GM13977 (cell line): ENCODE data around the gene OR10A7.

Experiments used
- DNase-seq: peaks from one replicate; pipeline ENCODE4 v3.0.0; 2012; ENCODE audit warnings: low spot score
- in situ Hi-C: fragments of 300-500 bp; cut with MboI; formaldehyde crosslinking; loops from one replicate; pipeline ENCODE4 v1.12.0; 2022; ENCODE audit warnings: low sequenced_read_pairs, low pct_unique_long_range_greater_than_20kb, mixed read lengths, inconsistent platforms; ENCODE audit not compliant: unreplicated experiment
- TF ChIP-seq, protein P1 (sequence below): IDR thresholded peaks from 2 replicates; pipeline ENCODE4 v1.5.1; 2012; ENCODE audit warnings: mild to moderate bottlenecking, control low read depth; ENCODE audit not compliant: insufficient read depth; ENCODE audit errors: extremely low read depth, missing control alignments

Gene OR10A7

DNA sequence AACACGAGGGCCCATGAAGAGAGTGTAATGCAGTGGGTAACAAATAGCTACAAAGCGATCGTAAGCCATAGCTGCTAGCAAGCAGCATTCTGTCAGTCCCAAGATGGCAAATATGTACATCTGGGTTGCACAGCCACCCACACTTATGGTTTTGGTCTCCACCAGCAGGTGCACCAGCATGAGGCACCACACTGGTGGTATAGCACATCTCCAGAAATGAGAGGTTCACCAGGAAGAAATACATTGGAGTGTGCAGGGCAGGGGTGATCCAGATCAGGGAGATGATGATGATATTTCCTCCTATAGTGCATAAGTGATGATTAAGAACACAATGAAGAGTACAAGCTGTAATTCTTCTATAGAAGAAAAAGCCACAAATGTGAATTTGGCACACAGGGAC lies 26.4 kb upstream of the OR10A7 start:
- TF ChIP-seq, protein P1, sequence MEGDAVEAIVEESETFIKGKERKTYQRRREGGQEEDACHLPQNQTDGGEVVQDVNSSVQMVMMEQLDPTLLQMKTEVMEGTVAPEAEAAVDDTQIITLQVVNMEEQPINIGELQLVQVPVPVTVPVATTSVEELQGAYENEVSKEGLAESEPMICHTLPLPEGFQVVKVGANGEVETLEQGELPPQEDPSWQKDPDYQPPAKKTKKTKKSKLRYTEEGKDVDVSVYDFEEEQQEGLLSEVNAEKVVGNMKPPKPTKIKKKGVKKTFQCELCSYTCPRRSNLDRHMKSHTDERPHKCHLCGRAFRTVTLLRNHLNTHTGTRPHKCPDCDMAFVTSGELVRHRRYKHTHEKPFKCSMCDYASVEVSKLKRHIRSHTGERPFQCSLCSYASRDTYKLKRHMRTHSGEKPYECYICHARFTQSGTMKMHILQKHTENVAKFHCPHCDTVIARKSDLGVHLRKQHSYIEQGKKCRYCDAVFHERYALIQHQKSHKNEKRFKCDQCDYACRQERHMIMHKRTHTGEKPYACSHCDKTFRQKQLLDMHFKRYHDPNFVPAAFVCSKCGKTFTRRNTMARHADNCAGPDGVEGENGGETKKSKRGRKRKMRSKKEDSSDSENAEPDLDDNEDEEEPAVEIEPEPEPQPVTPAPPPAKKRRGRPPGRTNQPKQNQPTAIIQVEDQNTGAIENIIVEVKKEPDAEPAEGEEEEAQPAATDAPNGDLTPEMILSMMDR: no peak
- no peak for DNase-seq
- in situ Hi-C loops: loop anchor here (10.0 kb wide), 1 partner anchor 430 kb away; no protein-coding TSS in a partner anchor

DNA sequence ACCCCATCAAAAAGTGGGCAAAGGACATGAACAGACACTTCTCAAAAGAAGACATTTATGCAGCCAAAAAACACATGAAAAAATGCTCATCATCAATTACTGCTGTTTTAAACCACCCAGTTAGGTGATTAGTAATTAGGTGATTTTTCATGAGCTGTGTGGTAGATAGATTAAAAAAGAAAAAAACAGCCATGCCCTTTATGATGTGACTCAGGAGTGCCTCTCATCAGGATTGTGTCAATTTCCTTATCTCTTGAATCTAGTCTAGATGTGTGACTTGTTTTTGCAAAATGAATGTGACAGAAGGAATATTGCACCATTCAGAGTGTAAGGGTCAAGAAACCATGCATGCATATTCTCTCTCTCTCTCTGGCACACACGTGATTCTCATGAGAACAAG lies 5.7 kb downstream of the OR10A7 start:
- DNase-seq: no peak
- in situ Hi-C loops: no loop called here
- TF ChIP-seq, protein P1: no peak

DNA sequence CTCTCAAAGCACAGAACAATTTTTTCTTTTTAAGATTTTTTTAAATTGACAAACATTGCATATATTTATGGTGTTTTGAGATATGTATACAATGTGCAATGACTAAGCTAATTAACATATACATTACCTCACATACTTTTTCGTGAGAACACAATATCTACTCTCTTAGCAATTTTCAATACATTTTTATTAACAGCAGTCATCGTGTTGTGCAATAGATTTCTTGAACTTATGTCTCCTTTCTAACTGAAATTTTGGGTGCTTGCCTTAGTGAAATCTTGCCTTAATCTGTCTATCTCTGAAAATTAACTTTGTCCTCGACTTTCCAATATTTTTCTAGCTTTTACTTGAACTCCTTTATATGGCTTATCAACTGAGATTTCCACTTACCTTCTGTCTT lies 6.8 kb downstream of the OR10A7 start:
- DNase-seq: no peak
- in situ Hi-C loops: no loop called here
- TF ChIP-seq, protein P1: no peak

DNA sequence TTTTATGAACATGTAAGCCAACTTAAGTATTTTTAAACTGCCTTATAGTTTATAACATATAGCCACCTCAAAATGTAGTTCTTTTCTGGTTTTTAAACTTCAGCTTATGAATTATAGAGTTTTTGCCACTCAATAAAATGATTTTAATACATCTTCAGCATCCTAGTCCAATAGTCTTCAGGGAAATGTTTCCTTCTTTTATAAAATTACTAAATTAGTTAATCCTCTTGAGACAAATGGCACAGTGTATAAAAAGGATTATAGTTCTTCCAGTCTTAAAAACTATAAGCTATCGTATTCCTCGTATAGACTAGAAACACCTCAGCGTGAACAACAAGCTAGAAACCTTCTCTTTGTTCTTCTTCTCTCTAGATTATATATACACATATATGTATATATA lies 23.5 kb downstream of the OR10A7 start, which contains the start of gene OR6C74:
TSS of gene OR6C74 (plus strand) at position 301 of the 400 bp plus-strand sequence. CDS start 2,679 bp downstream, outside the sequence.
- in situ Hi-C loops: no loop called here
- DNase-seq: no peak
- TF ChIP-seq, protein P1: no peak

DNA sequence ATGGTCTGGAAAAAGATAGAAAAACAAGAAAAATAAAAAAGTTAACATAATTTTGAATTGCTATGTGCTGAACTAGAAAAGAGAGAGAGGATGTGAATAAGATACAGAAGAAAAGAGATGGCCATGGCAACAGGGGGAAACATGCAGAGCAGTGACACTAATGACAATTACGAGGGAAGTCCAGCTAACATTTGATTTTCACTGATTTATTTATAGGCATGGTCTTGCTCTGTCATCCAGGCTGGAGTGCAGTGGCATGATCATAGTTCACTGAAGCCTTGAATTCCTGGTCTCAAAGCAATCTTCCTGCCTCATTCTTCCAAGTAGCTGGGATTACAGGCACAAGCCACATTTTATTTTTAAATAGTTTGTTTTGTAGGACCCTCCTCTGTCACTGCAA lies 25.3 kb downstream of the OR10A7 start:
- in situ Hi-C loops: no loop called here
- no peak for DNase-seq
- TF ChIP-seq, protein P1: no peak

DNA sequence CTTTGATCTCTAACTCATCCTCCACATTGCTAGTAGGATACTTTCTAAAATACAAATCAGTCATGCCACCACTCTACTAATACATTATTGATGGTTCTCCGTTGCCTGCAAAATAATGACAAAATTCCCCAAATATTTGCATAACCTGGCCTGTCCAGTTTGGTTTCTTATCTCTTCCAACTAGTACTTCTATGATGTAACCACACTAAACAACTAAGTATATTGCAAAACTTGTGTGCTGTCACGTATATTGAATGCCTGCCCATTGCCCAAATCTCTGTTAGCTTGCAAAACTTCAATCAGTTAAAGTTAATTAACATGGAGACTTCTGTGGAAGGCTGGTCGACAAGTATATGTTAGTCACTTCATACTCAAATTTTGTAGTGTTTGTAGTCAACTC lies 30.1 kb downstream of the OR10A7 start:
- in situ Hi-C loops: no loop called here
- TF ChIP-seq, protein P1: no peak
- no peak for DNase-seq

DNA sequence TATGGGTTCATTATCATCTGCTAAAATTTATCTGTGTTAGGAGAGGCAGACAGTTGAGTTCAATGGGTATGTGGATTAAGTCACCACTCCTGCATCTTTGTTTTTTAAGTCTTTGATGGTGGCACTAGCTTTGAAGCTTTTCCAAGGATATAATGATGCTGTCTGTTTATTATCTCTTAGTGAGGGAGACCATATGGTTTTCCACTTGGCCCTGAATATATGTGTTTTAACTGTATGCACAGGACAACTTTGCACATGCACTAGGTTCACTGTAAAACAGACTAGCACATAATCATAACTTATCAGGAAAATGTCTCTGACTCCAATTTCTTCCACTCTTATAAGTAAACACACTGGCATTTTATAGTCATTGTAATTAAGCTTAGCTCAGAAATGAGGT lies 32.5 kb downstream of the OR10A7 start:
- in situ Hi-C loops: no loop called here

More for the DNA sequence above, 32.5 kb downstream of the OR10A7 start:
- TF ChIP-seq, protein P1: no peak
- no peak for DNase-seq
